ENCODE data around the gene PTPRM. TPM values are rescaled to one million over a fixed set of nuclear protein-coding genes. Genes with fewer than 3 reads are reported as not detected.

PTPRM gene
- total and polyA plus RNA-seq, 2 donors (not counting 3 experiments of a cell fraction or from before 2014, with no cell fraction given) = 37.4 to 43.7 TPM

DNA sequence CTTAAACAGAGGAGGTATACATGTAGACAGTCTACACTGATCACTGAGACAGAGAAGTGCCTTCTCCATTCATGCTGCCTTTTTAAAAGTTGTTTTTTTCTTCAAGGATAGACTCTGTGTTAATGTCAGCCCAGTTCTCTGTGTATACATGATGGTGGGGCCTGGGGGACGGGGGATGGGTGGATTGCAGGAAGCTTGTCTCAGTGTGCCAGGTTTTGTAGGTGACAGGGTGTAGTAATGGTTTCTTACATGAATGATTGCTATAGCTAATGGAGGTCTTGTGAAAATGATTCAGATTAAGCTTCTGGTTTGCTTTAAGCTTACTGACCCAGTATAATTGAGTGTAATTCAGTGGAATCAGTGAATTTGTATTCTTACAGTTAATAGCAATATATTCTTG, 423.6 kb downstream of the PTPRM start:
- ChIA-PET POLR2A (no interaction called here), CTCF (no interaction called here)
- TF ChIP-seq JUN (IDR thresholded peaks at IDR 0.05; ENCODE audit: borderline replicate concordance, insufficient read depth, insufficient read length, low read depth) (no peak), FOS (IDR thresholded peaks at IDR 0.05; ENCODE audit: borderline replicate concordance, insufficient read depth, low read length) (no peak), GATA2 (IDR thresholded peaks at IDR 0.05; ENCODE audit: insufficient read depth, insufficient read length, low read depth, low read length) (no peak)
- H3K4me2 ChIP-seq (ENCODE audit: insufficient read depth, low read length) = no peak overlapping the region
- H2AFZ ChIP-seq (ENCODE audit: low read depth, low read length) = no peak overlapping the region
- no peaks in the 10 kb centered on the region for H3K27me3 ChIP-seq (ENCODE audit: control insufficient read depth in 2 of 2, insufficient read depth in 2 of 2, low read length in 2 of 2)
- no peak overlapping the region for H3K27ac ChIP-seq (ENCODE audit: insufficient read depth, low read depth, low read length)
- H4K20me1 ChIP-seq (replicated peaks; ENCODE audit: control insufficient read depth, extremely low read depth, insufficient read depth, low read length) = no peaks in the 10 kb centered on the region
- intact Hi-C loops (cut with micrococcal nuclease) (no loop called here), dilution Hi-C loops (cut with MboI; ENCODE audit: extremely low pct_ligation_motif_present, low sequenced_read_pairs) (no loop called here)
- no peak overlapping the region for H3K4me3 ChIP-seq (replicated peaks in 1 of 3; ENCODE audit: insufficient read depth in 1 of 3, low read depth in 1 of 3, low read length in 3 of 3)
- DNase-seq (ENCODE audit: low read depth, low spot score) (no peak), FAIRE-seq (no peak)
- no TSS peak for BruUV-seq (replicated peaks)
- H3K36me3 ChIP-seq (ENCODE audit: control insufficient read depth in 2 of 2, extremely low read depth in 1 of 2, insufficient read depth in 2 of 2, low read length in 2 of 2) = no peaks in the 10 kb centered on the region
- no peaks in the 10 kb centered on the region for H3K9me1 ChIP-seq (replicated peaks; ENCODE audit: control insufficient read depth, extremely low read depth, insufficient read depth, low read length)
- no peak overlapping the region for H3K9ac ChIP-seq (replicated peaks; ENCODE audit: extremely low read depth, insufficient read depth, low read length)
- H3K4me1 ChIP-seq (ENCODE audit: control insufficient read depth, extremely low read depth, insufficient read depth, low read length) = no peaks in the 10 kb centered on the region
- no peaks in the 10 kb centered on the region for H3K9me3 ChIP-seq (replicated peaks; ENCODE audit: control insufficient read depth, insufficient read depth, low read length)
- H3K79me2 ChIP-seq (ENCODE audit: control insufficient read depth, insufficient read depth, low read length) = no peaks in the 10 kb centered on the region

- intact Hi-C loops (cut with micrococcal nuclease) = no loop called here
These were observed 434.7 kb downstream of the PTPRM start for GRCh38 chr18:8001711-8002301.

More at GRCh38 chr18:8001711-8002301, 434.7 kb downstream of the PTPRM start:
- H4K20me1 ChIP-seq (replicated peaks; ENCODE audit: control insufficient read depth, extremely low read depth, insufficient read depth, low read length) = no peaks in the 10 kb centered on the region
- no peaks in the 10 kb centered on the region for H3K9me1 ChIP-seq (replicated peaks; ENCODE audit: control insufficient read depth, extremely low read depth, insufficient read depth, low read length)
- H3K79me2 ChIP-seq (ENCODE audit: control insufficient read depth, insufficient read depth, low read length) = no peaks in the 10 kb centered on the region
- DNase-seq (ENCODE audit: low read depth, low spot score) = peak; percentile 61
- dilution Hi-C loops (cut with MboI; ENCODE audit: extremely low pct_ligation_motif_present, low sequenced_read_pairs) = no loop called here
- TF ChIP-seq POLR2AphosphoS5 (IDR thresholded peaks at IDR 0.05; ENCODE audit: insufficient read depth, low read depth, low read length) = no peak
- TF ChIP-seq MYC (IDR thresholded peaks at IDR 0.05; ENCODE audit: low read depth, low read length) = no peak
- no peak for TF ChIP-seq MAX (IDR thresholded peaks at IDR 0.05; ENCODE audit: insufficient read depth, insufficient read length)
- no peak for TF ChIP-seq JUN (IDR thresholded peaks at IDR 0.05; ENCODE audit: borderline replicate concordance, insufficient read depth, insufficient read length, low read depth)
- no peak for TF ChIP-seq GATA2 (IDR thresholded peaks at IDR 0.05; ENCODE audit: insufficient read depth, insufficient read length, low read depth, low read length)
- TF ChIP-seq, protein P1, sequence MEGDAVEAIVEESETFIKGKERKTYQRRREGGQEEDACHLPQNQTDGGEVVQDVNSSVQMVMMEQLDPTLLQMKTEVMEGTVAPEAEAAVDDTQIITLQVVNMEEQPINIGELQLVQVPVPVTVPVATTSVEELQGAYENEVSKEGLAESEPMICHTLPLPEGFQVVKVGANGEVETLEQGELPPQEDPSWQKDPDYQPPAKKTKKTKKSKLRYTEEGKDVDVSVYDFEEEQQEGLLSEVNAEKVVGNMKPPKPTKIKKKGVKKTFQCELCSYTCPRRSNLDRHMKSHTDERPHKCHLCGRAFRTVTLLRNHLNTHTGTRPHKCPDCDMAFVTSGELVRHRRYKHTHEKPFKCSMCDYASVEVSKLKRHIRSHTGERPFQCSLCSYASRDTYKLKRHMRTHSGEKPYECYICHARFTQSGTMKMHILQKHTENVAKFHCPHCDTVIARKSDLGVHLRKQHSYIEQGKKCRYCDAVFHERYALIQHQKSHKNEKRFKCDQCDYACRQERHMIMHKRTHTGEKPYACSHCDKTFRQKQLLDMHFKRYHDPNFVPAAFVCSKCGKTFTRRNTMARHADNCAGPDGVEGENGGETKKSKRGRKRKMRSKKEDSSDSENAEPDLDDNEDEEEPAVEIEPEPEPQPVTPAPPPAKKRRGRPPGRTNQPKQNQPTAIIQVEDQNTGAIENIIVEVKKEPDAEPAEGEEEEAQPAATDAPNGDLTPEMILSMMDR (IDR thresholded peaks at IDR 0.05; ENCODE audit: extremely low read depth in 1 of 2, insufficient read depth in 1 of 2, low read depth in 1 of 2, low read length in 2 of 2) = no peak
- no peak for TF ChIP-seq FOS (IDR thresholded peaks at IDR 0.05; ENCODE audit: borderline replicate concordance, insufficient read depth, low read length)
- TF ChIP-seq POLR2A (IDR thresholded peaks at IDR 0.05; ENCODE audit: low read depth, low read length) = no peak
- no peak for TF ChIP-seq EZH2 (IDR thresholded peaks at IDR 0.05; ENCODE audit: borderline replicate concordance, low read depth, low read length, severe bottlenecking)
- no peaks in the 10 kb centered on the region for H3K4me1 ChIP-seq (ENCODE audit: control insufficient read depth, extremely low read depth, insufficient read depth, low read length)
- CTCF ChIA-PET = interaction anchor here (1.4 kb wide), 1 partner anchor 96 kb away, joined by 3 read pairs; no protein-coding TSS in a partner anchor
- no peak overlapping the region for H3K27ac ChIP-seq (ENCODE audit: insufficient read depth, low read depth, low read length)
- no peaks in the 10 kb centered on the region for H3K36me3 ChIP-seq (ENCODE audit: control insufficient read depth in 2 of 2, extremely low read depth in 1 of 2, insufficient read depth in 2 of 2, low read length in 2 of 2)
- no peak overlapping the region for H3K4me2 ChIP-seq (ENCODE audit: insufficient read depth, low read length)
- H3K4me3 ChIP-seq (replicated peaks in 1 of 3; ENCODE audit: insufficient read depth in 1 of 3, low read depth in 1 of 3, low read length in 3 of 3) = no peak overlapping the region
- no peak overlapping the region for H3K9ac ChIP-seq (replicated peaks; ENCODE audit: extremely low read depth, insufficient read depth, low read length)
- BruUV-seq (replicated peaks) = no TSS peak
- no peak overlapping the region for H2AFZ ChIP-seq (ENCODE audit: low read depth, low read length)
- FAIRE-seq = no peak
- H3K9me3 ChIP-seq (replicated peaks; ENCODE audit: control insufficient read depth, insufficient read depth, low read length) = no peaks in the 10 kb centered on the region
- POLR2A ChIA-PET = no interaction called here
- no peaks in the 10 kb centered on the region for H3K27me3 ChIP-seq (ENCODE audit: control insufficient read depth in 2 of 2, insufficient read depth in 2 of 2, low read length in 2 of 2)

All from endothelial cell of umbilical vein (primary cell).